Measurements from ENCODE around the gene CNPY4.

The CNPY4 gene

GRCh38 chr7:100119072-100119969 is at the start of gene CNPY4, which contains the start of gene TAF6:
TSS of gene CNPY4 (plus strand) at chr7:100119634. CDS start at chr7:100119745, 111 bp downstream.
TSS of gene TAF6 (minus strand) at chr7:100119358. CDS start at chr7:100114209, 5,149 bp downstream.
- peak; percentile 99 for DNase-seq (ENCODE audit: low spot score)

- DNase-seq (ENCODE audit: low spot score): no peak
These were observed 49.4 kb upstream of the CNPY4 start for GRCh38 chr7:100069991-100070390.

GRCh38 chr7:100071018-100071723 is 48.3 kb upstream of the CNPY4 start:
- no peak for DNase-seq (ENCODE audit: low spot score)

- no peak for DNase-seq (ENCODE audit: low spot score)
These were observed 47.0 kb upstream of the CNPY4 start for GRCh38 chr7:100072462-100072861.

GRCh38 chr7:100074841-100075240 is 44.6 kb upstream of the CNPY4 start:
- no peak for DNase-seq (ENCODE audit: low spot score)

GRCh38 chr7:100075418-100075817 is 44.0 kb upstream of the CNPY4 start:
- no peak for DNase-seq (ENCODE audit: low spot score)

GRCh38 chr7:100077205-100077604 is 42.2 kb upstream of the CNPY4 start:
- no peak for DNase-seq (ENCODE audit: low spot score)

- peak; percentile 51 for DNase-seq (ENCODE audit: low spot score)
These were observed 40.3 kb upstream of the CNPY4 start for GRCh38 chr7:100079024-100079560.

- peak; percentile 47 for DNase-seq (ENCODE audit: low spot score)
These were observed 38.4 kb upstream of the CNPY4 start for GRCh38 chr7:100080907-100081534.

GRCh38 chr7:100081535-100082102 is 37.8 kb upstream of the CNPY4 start, which contains the start of gene ZNF3:
TSS of gene ZNF3 (minus strand) at chr7:100081723. CDS start at chr7:100077357, 4,366 bp downstream.
- DNase-seq (ENCODE audit: low spot score): peak; percentile 94

GRCh38 chr7:100082978-100083377 is 36.5 kb upstream of the CNPY4 start:
- no peak for DNase-seq (ENCODE audit: low spot score)

GRCh38 chr7:100085515-100085914 is 33.9 kb upstream of the CNPY4 start:
- no peak for DNase-seq (ENCODE audit: low spot score)

GRCh38 chr7:100087055-100087750 is 32.2 kb upstream of the CNPY4 start:
- DNase-seq (ENCODE audit: low spot score): no peak

GRCh38 chr7:100088095-100088620 is 31.3 kb upstream of the CNPY4 start:
- DNase-seq (ENCODE audit: low spot score): no peak

- peak; percentile 74 for DNase-seq (ENCODE audit: low spot score)
These were observed 30.6 kb upstream of the CNPY4 start, which contains the start of gene COPS6 for GRCh38 chr7:100088621-100089457. TSS of gene COPS6 (plus strand) at chr7:100088969. CDS start at chr7:100088991, 22 bp downstream.

- DNase-seq (ENCODE audit: low spot score): no peak
These were observed 29.8 kb upstream of the CNPY4 start for GRCh38 chr7:100089458-100090196.

GRCh38 chr7:100090527-100091410 is 28.7 kb upstream of the CNPY4 start:
- no peak for DNase-seq (ENCODE audit: low spot score)
